Peyer's patch (tissue), 4 donors: ENCODE data around the gene SLC13A3.

ENCODE experiments used
- POLR2A ChIP-seq, 2 donors: fragments of 450-650 bp; IDR thresholded peaks; one replicate each; pipeline ENCODE4 v1.5.1; 2017; ENCODE audit warnings: antibody characterized with exemption in 2 of 2, mild to moderate bottlenecking in 2 of 2, moderate library complexity in 2 of 2
- TF ChIP-seq, protein P1 (sequence below), 6 experiments: fragments of 450-650 bp in 4 of 6; fragments of 200-600 bp in 2 of 6; sonication (generic) in 1 of 6; IDR thresholded peaks; one replicate each; pipeline ENCODE4 v1.5.1; 2017 to 2019; ENCODE audit warnings: antibody characterized with exemption in 6 of 6, mild to moderate bottlenecking in 3 of 6, moderate library complexity in 1 of 6

DNA sequence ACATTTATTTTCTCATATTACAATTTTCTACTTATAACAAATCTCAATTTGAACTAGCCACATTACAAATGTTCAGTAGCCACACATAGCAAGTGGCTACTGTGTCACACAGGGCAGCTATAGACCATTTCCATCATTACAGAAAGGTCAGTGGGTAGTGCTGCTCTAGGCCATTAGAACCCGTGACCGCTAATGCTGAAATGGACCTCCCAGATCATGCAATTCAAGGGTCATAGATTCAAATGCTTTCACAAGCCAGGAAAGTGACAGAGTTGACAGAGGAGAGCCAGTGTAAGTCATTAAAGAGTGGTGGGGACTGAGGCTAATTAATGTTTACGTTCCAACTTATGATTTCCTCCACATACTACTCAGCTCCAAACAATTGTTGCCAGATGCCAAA is 97.3 kb downstream of the SLC13A3 start:
- TF ChIP-seq, protein P1, sequence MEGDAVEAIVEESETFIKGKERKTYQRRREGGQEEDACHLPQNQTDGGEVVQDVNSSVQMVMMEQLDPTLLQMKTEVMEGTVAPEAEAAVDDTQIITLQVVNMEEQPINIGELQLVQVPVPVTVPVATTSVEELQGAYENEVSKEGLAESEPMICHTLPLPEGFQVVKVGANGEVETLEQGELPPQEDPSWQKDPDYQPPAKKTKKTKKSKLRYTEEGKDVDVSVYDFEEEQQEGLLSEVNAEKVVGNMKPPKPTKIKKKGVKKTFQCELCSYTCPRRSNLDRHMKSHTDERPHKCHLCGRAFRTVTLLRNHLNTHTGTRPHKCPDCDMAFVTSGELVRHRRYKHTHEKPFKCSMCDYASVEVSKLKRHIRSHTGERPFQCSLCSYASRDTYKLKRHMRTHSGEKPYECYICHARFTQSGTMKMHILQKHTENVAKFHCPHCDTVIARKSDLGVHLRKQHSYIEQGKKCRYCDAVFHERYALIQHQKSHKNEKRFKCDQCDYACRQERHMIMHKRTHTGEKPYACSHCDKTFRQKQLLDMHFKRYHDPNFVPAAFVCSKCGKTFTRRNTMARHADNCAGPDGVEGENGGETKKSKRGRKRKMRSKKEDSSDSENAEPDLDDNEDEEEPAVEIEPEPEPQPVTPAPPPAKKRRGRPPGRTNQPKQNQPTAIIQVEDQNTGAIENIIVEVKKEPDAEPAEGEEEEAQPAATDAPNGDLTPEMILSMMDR (IDR thresholded peaks at IDR 0.05) = no peak
- no peak for TF ChIP-seq POLR2A (IDR thresholded peaks at IDR 0.05)
